Ascending aorta (tissue), 2 donors: ENCODE results near the gene DMKN. TPM values are rescaled to one million over a fixed set of nuclear protein-coding genes. Genes with fewer than 3 reads are reported as not detected.
A peak's percentile ranks its signal among the peaks of the same experiment; 100 is the strongest.

Experiments
- DNase-seq, 2 donors: peaks; one replicate each; pipeline ENCODE4 v3.0.0-alpha.2; 2019; ENCODE audit warnings: low spot score in 2 of 2
- H3K27ac ChIP-seq, 2 donors: fragments of 200-600 bp; sonication (generic); one replicate each; pipeline ENCODE4 v1.5.1; 2016 to 2017; ENCODE audit warnings: mild to moderate bottlenecking in 1 of 2
- H3K27me3 ChIP-seq: fragments of 200-600 bp; sonication (generic); one replicate; pipeline ENCODE4 v1.5.1; 2017
- H3K36me3 ChIP-seq, 2 donors: fragments of 200-600 bp; sonication (generic); one replicate each; pipeline ENCODE4 v1.5.1; 2016
- H3K4me1 ChIP-seq, 2 donors: fragments of 200-600 bp; sonication (generic); one replicate each; pipeline ENCODE4 v1.5.1; 2016 to 2017; ENCODE audit warnings: mild to moderate bottlenecking in 1 of 2
- H3K4me3 ChIP-seq, 2 donors: fragments of 200-600 bp; sonication (generic); one replicate each; pipeline ENCODE4 v1.5.1; 2016 to 2017; ENCODE audit warnings: mild to moderate bottlenecking in 1 of 2
- H3K9me3 ChIP-seq, 2 donors: fragments of 200-600 bp; sonication (generic); one replicate each; pipeline ENCODE4 v1.5.1; 2016
- CTCF ChIP-seq, 3 experiments: fragments of 200-600 bp in 2 of 3; fragments of 450-650 bp in 1 of 3; sonication (generic) in 2 of 3; IDR thresholded peaks; one replicate each; pipeline ENCODE4 v1.5.1; 2016 to 2019; ENCODE audit warnings: antibody characterized with exemption in 3 of 3, mild to moderate bottlenecking in 1 of 3, moderate library complexity in 1 of 3
- intact Hi-C: fragments of 100-400 bp; cut with DNase I; formaldehyde crosslinking; loops from one replicate; pipeline ENCODE4 v1.15.1; 2023
- total RNA-seq: library from RNA; depleted of rRNA; stranded (reverse); fragments of >200 nt; gene quantifications from one replicate; pipeline ENCODE4 v1.1.0, GENCODE V29; 2016

Gene DMKN
- total RNA-seq, 1 donor from 2014 or later, result 1.7 TPM

- H3K27me3 ChIP-seq, result no peaks in the 10 kb centered on the region
- intact Hi-C loops, result loop anchor here (1.0 to 10.0 kb wide), 8 partner anchors 35 to 871 kb away; partner anchors contain the start of genes ARHGAP33, ETV2, HAUS5 and RBM42
- H3K9me3 ChIP-seq, result no peaks in the 10 kb centered on the region
- H3K27ac ChIP-seq, result peak overlapping the region; percentile 76 to 88
- no peak for TF ChIP-seq CTCF (IDR thresholded peaks at IDR 0.05)
- H3K36me3 ChIP-seq, result peaks cover 0 to 3% of the 10 kb centered on the region in 2 donors
- peak overlapping the region; percentile 87 to 88 for H3K4me3 ChIP-seq
- H3K4me1 ChIP-seq, result peaks cover 0 to 15% of the 10 kb centered on the region in 2 donors
- peak in 1 of 2 donors; percentile 78 for DNase-seq
Observed at GRCh38 chr19:35545855-35546381, 32.5 kb upstream of the DMKN start.

- Histone ChIP-seq H3K9me3 (no peaks in the 10 kb centered on the region), H3K4me1 (peaks cover 0 to 15% of the 10 kb centered on the region in 2 donors), H3K27ac (peak within 1 kb of the TSS; percentile 76 to 88), H3K4me3 (peak within 1 kb of the TSS; percentile 87 to 88), H3K27me3 (no peaks in the 10 kb centered on the region), H3K36me3 (peaks cover 0 to 3% of the 10 kb centered on the region in 2 donors)
- TF ChIP-seq CTCF (IDR thresholded peaks at IDR 0.05), result no peak
- DNase-seq, result peak; percentile 65 to 96
- intact Hi-C loops, result loop anchor here (1.0 to 10.0 kb wide), 8 partner anchors 34 to 870 kb away; partner anchors contain the start of genes ARHGAP33, ETV2, HAUS5 and RBM42
Observed at GRCh38 chr19:35545001-35545854, 31.8 kb upstream of the DMKN start, which contains the start of gene TMEM147. Gene TMEM147, plus strand, starts transcription at chr19:35545626. Its CDS starts 114 bp downstream, at chr19:35545740.

GRCh38 chr19:35544110-35544802 lies 30.8 kb upstream of the DMKN start:
- H3K27ac ChIP-seq, result peak overlapping the region in 1 of 2 donors; percentile 88
- intact Hi-C loops, result loop anchor here (2.0 to 10.0 kb wide), 2 partner anchors 33 to 869 kb away; partner anchors contain the start of genes SCGB2B2 and ZNF302
- H3K36me3 ChIP-seq, result peaks cover 0 to 3% of the 10 kb centered on the region in 2 donors
- no peak for TF ChIP-seq CTCF (IDR thresholded peaks at IDR 0.05)
- H3K4me1 ChIP-seq, result peaks cover 0 to 15% of the 10 kb centered on the region in 2 donors
- no peaks in the 10 kb centered on the region for H3K27me3 ChIP-seq
- no peaks in the 10 kb centered on the region for H3K9me3 ChIP-seq
- H3K4me3 ChIP-seq, result peak overlapping the region; percentile 87 to 88
- DNase-seq, result no peak

- peaks cover 0 to 15% of the 10 kb centered on the region in 2 donors for H3K4me1 ChIP-seq
- no peaks in the 10 kb centered on the region for H3K9me3 ChIP-seq
- intact Hi-C loops, result loop anchor here (2.0 to 10.0 kb wide), 2 partner anchors 33 to 869 kb away; partner anchors contain the start of genes SCGB2B2 and ZNF302
- H3K4me3 ChIP-seq, result no peak overlapping the region
- TF ChIP-seq CTCF (IDR thresholded peaks at IDR 0.05), result no peak
- no peak overlapping the region for H3K27ac ChIP-seq
- H3K27me3 ChIP-seq, result no peaks in the 10 kb centered on the region
- peaks cover 0 to 3% of the 10 kb centered on the region in 2 donors for H3K36me3 ChIP-seq
- DNase-seq, result no peak
Observed at GRCh38 chr19:35543280-35544109, 30.0 kb upstream of the DMKN start.
